ENCODE data around the gene SFXN5.

Gene SFXN5

GRCh38 chr2:72936660-72937355 lies 134.7 kb downstream of the SFXN5 start:
- no peaks in the 10 kb centered on the region for H3K4me1 ChIP-seq
- no peak for TF ChIP-seq CTCF (IDR thresholded peaks at IDR 0.05; ENCODE audit: low read depth, low read length)
- no peak for DNase-seq
- H3K9me3 ChIP-seq = no peaks in the 10 kb centered on the region
- H3K36me3 ChIP-seq = no peaks in the 10 kb centered on the region
- H3K27me3 ChIP-seq = no peaks in the 10 kb centered on the region
- H3K4me3 ChIP-seq (ENCODE audit: low read depth, low read length) = no peak overlapping the region

GRCh38 chr2:72935611-72935957 lies 135.9 kb downstream of the SFXN5 start:
- Histone ChIP-seq H3K4me1 (no peaks in the 10 kb centered on the region), H3K9me3 (no peaks in the 10 kb centered on the region), H3K36me3 (no peaks in the 10 kb centered on the region), H3K27me3 (no peaks in the 10 kb centered on the region), H3K4me3 (ENCODE audit: low read depth, low read length) (no peak overlapping the region)
- DNase-seq = no peak
- no peak for TF ChIP-seq CTCF (IDR thresholded peaks at IDR 0.05; ENCODE audit: low read depth, low read length)

GRCh38 chr2:72934683-72935610 lies 136.6 kb downstream of the SFXN5 start:
- Histone ChIP-seq H3K36me3 (no peaks in the 10 kb centered on the region), H3K4me3 (ENCODE audit: low read depth, low read length) (no peak overlapping the region), H3K27me3 (no peaks in the 10 kb centered on the region), H3K4me1 (no peaks in the 10 kb centered on the region), H3K9me3 (no peaks in the 10 kb centered on the region)
- peak; percentile 24 for DNase-seq
- TF ChIP-seq CTCF (IDR thresholded peaks at IDR 0.05; ENCODE audit: low read depth, low read length) = peak; percentile 37

GRCh38 chr2:72933646-72934151 lies 137.8 kb downstream of the SFXN5 start:
- no peak overlapping the region for H3K4me3 ChIP-seq (ENCODE audit: low read depth, low read length)
- no peaks in the 10 kb centered on the region for H3K9me3 ChIP-seq
- no peak for DNase-seq
- no peaks in the 10 kb centered on the region for H3K27me3 ChIP-seq
- no peak for TF ChIP-seq CTCF (IDR thresholded peaks at IDR 0.05; ENCODE audit: low read depth, low read length)
- H3K36me3 ChIP-seq = no peaks in the 10 kb centered on the region
- no peaks in the 10 kb centered on the region for H3K4me1 ChIP-seq

- H3K9me3 ChIP-seq = no peaks in the 10 kb centered on the region
- no peaks in the 10 kb centered on the region for H3K36me3 ChIP-seq
- no peak overlapping the region for H3K4me3 ChIP-seq (ENCODE audit: low read depth, low read length)
- no peak for DNase-seq
- 0 out of 2 replicates have a peak, but pooled peaks cover 1% of the 10 kb centered on the region for H3K27me3 ChIP-seq
- no peaks in the 10 kb centered on the region for H3K4me1 ChIP-seq
- TF ChIP-seq CTCF (IDR thresholded peaks at IDR 0.05; ENCODE audit: low read depth, low read length) = no peak
These were observed 138.3 kb downstream of the SFXN5 start for GRCh38 chr2:72933207-72933606.

All from BE2C (cell line).